Spleen (tissue), 11 donors: ENCODE data around the gene ETNK2. TPM values are rescaled to one million over a fixed set of nuclear protein-coding genes. Genes with fewer than 3 reads are reported as not detected.
A peak's percentile ranks its signal among the peaks of the same experiment; 100 is the strongest.

Experiments used
- DNase-seq: peaks from one replicate; pipeline ENCODE4 v3.0.0-alpha.2; 2020
- H3K27ac ChIP-seq, 8 donors: fragments of 200-600 bp; sonication (generic) in 7 of 8; 1 replicate in 4 of 8; 2 replicates in 4 of 8; pipeline versions ENCODE4 v1.5.0 to v1.8.0; 2016 to 2021; ENCODE audit warnings: inconsistent platforms in 4 of 8, mild to moderate bottlenecking in 4 of 8, moderate library complexity in 1 of 8
- H3K27me3 ChIP-seq, 7 donors: fragments of 200-600 bp; sonication (generic) in 6 of 7; replicated peaks in 1 of 7; 1 replicate in 4 of 7; 2 replicates in 3 of 7; pipeline versions ENCODE4 v1.5.0 to v1.8.0; 2016 to 2021; ENCODE audit warnings: inconsistent platforms in 3 of 7, mild to moderate bottlenecking in 1 of 7
- H3K36me3 ChIP-seq, 6 donors: fragments of 200-600 bp; sonication (generic) in 5 of 6; 1 replicate in 4 of 6; 2 replicates in 2 of 6; pipeline versions ENCODE4 v1.5.0 to v1.8.0; 2016 to 2021; ENCODE audit warnings: inconsistent platforms in 2 of 6
- H3K4me1 ChIP-seq, 6 donors: fragments of 200-600 bp; sonication (generic) in 5 of 6; 1 replicate in 3 of 6; 2 replicates in 3 of 6; pipeline versions ENCODE4 v1.5.0 to v1.8.0; 2016 to 2021; ENCODE audit warnings: inconsistent platforms in 3 of 6
- H3K4me3 ChIP-seq, 8 donors: fragments of 200-600 bp; sonication (generic) in 7 of 8; 1 replicate in 4 of 8; 2 replicates in 4 of 8; pipeline versions ENCODE4 v1.5.0 to v1.8.0; 2016 to 2021; ENCODE audit warnings: inconsistent platforms in 4 of 8, mild to moderate bottlenecking in 4 of 8, moderate library complexity in 2 of 8
- H3K9me3 ChIP-seq, 8 donors: fragments of 200-600 bp; sonication (generic) in 7 of 8; 1 replicate in 4 of 8; 2 replicates in 4 of 8; pipeline versions ENCODE4 v1.5.0 to v1.8.0; 2016 to 2021; ENCODE audit warnings: inconsistent platforms in 4 of 8
- POLR2A ChIP-seq, 3 donors: fragments of 450-650 bp; IDR thresholded peaks; one replicate each; pipeline ENCODE4 v1.5.1; 2017; ENCODE audit warnings: antibody characterized with exemption in 3 of 3, mild to moderate bottlenecking in 1 of 3
- POLR2AphosphoS5 ChIP-seq, 3 donors: sonication (generic); formaldehyde crosslinking; IDR thresholded peaks; one replicate each; pipeline ENCODE4 v1.5.1; 2017; ENCODE audit warnings: antibody characterized with exemption in 3 of 3
- WGBS, 5 donors: extraction: QIAGEN DNeasy Blood & Tissue Kit in 3 of 5; methylation state at CpG; one replicate each; pipeline versions ENCODE4 v1.1.5 to v1.1.7; 2013 to 2018; 5-methylcytosine and 5-hydroxymethylcytosine counted together
- intact Hi-C: fragments of 100-400 bp; cut with DNase I; formaldehyde crosslinking; loops from one replicate; pipeline ENCODE4 v1.15.0; 2023; ENCODE audit warnings: low total_unique reads
- polyA plus RNA-seq, 3 donors: library from polyadenylated mRNA; stranded (reverse); fragments of 200-250 nt; gene quantifications; one replicate each; pipeline ENCODE4 v1.2.1, GENCODE V29; 2013
- total RNA-seq, 7 donors: library from RNA; depleted of rRNA in 3 of 7; stranded (reverse); fragments of >200 nt in 3 of 7; fragmentation: NEBNext Ultra II Directional in 4 of 7; extraction: Animal tissue kit (Norgen Biotek cat#: 25700) in 4 of 7; gene quantifications; one replicate each; pipeline versions ENCODE4 v1.1.0 to v1.2.1, GENCODE V29; 2016 to 2021
- TF ChIP-seq, protein P1 (sequence below), 11 experiments: fragments of 200-600 bp in 7 of 11; fragments of 450-650 bp in 4 of 11; sonication (generic) in 4 of 11; IDR thresholded peaks in 8 of 11; conservative IDR thresholded peaks in 3 of 11; 1 replicate in 7 of 11; 2 replicates in 4 of 11; pipeline versions ENCODE4 v1.4.0 to v1.8.0; 2016 to 2021; ENCODE audit warnings: antibody characterized with exemption in 11 of 11, inconsistent platforms in 4 of 11, mild to moderate bottlenecking in 1 of 11
- donor health status: healthy with polysubstance abuse.
- donor health status: DM: no; HTN: no; CAD: no; lungs with moderate emphysema.
- donor health status: DM: no; HTN: no; CAD: no.
- donor health status: Bipolar disorder and iron deficiency.
- donor health status: healthy.
- donor health status: DM: no; HTN: no; CAD: no.
- donor health status: DM: yes; HTN: yes; CAD: no.

Gene ETNK2
- total and polyA plus RNA-seq, 10 donors, result 1.9 to 20.8 (median 5.6) TPM

DNA sequence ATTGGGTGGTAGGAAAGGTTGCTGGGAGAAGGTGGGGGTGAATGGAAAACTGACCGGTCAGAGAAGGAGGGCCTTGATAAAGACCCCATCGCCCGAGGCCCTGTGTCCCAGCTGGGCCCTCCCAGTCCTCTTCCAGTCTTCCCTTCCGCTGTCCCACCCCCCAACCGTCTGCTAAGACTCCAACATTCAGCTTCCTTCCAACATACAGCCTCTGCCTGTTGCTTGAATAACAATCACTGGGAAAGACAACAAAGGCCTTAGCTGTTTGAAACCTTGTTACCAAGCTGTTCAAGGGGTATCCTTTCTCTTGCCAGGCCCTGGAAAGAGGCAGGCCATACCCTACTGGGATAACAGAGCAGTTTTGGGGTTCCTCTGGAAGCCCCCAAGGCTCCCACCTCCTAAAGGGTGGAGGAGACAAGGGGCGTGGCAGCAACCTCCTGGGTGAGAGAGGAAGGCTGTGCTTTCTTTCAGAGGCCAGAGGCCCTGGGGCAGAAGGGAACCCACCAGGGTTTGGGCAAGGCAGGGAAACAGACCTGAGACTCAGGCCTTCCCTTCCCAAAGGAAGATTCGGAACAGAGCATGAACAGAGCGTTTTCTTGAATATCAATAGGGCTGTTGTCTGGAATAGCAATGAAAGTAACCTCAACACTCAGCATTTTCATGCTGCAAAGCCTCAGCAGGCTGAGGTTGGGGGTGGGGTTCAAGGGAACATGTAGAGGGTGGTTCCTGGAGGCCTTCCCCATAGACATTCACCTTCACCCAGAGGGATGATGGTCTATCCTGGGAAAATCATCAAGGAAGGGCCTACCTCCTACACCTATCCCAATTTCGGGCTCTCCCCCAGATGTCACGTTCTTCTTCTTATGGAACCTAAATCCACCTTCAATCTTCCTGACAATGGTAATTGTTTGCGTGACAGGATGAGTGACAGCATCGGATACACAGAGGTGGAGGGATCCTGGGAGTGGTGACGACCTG is 4.1 kb downstream of the ETNK2 start:
- TF ChIP-seq POLR2A (IDR thresholded peaks at IDR 0.05) (no peak), POLR2AphosphoS5 (IDR thresholded peaks at IDR 0.05) (no peak)
- TF ChIP-seq, protein P1, sequence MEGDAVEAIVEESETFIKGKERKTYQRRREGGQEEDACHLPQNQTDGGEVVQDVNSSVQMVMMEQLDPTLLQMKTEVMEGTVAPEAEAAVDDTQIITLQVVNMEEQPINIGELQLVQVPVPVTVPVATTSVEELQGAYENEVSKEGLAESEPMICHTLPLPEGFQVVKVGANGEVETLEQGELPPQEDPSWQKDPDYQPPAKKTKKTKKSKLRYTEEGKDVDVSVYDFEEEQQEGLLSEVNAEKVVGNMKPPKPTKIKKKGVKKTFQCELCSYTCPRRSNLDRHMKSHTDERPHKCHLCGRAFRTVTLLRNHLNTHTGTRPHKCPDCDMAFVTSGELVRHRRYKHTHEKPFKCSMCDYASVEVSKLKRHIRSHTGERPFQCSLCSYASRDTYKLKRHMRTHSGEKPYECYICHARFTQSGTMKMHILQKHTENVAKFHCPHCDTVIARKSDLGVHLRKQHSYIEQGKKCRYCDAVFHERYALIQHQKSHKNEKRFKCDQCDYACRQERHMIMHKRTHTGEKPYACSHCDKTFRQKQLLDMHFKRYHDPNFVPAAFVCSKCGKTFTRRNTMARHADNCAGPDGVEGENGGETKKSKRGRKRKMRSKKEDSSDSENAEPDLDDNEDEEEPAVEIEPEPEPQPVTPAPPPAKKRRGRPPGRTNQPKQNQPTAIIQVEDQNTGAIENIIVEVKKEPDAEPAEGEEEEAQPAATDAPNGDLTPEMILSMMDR (IDR thresholded peaks at IDR 0.05 in 8 of 11, conservative IDR thresholded peaks at IDR 0.05 in 3 of 11), result no peak
- no peaks in the 10 kb centered on the region for H3K9me3 ChIP-seq
- peaks cover 0 to 27% (median 13%) of the 10 kb centered on the region in 7 donors for H3K27me3 ChIP-seq
- intact Hi-C loops, result no loop called here
- 78 to 92% (median 87%) methylated on average over 13 of the region's 13 CpGs for WGBS, 5 donors
- DNase-seq, result peak; percentile 36
- peaks cover 0 to 7% (median 0%) of the 10 kb centered on the region in 6 donors for H3K36me3 ChIP-seq
- no peak overlapping the region for H3K27ac ChIP-seq
- H3K4me3 ChIP-seq, result no peak overlapping the region
- H3K4me1 ChIP-seq, result peaks cover 4 to 19% (median 13%) of the 10 kb centered on the region in 6 donors

DNA sequence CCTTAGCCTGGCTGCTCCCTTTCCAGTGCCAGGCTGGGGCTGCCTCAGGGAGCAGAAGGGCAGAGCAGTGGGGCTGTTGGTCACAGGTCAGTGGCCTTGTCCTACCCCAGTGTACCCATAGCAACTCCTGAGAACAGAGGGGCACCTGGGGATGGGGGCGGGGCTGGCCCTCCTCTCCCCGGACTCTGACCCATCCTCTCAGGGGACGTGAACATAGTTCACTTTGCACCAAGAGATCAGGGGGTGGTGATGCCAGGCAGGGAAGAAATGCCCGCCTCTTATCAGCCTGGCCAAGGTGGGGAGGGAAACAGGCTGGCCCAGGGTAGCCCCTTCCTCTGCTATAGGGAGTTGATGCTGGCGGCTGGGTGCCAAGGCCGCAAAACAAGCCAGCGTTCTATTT is 4.9 kb downstream of the ETNK2 start:
- intact Hi-C loops, result no loop called here
- Histone ChIP-seq H3K9me3 (no peaks in the 10 kb centered on the region), H3K36me3 (peaks cover 0 to 7% (median 0%) of the 10 kb centered on the region in 6 donors), H3K27me3 (peaks cover 0 to 20% (median 8%) of the 10 kb centered on the region in 7 donors), H3K27ac (no peak overlapping the region), H3K4me1 (peaks cover 4 to 12% (median 9%) of the 10 kb centered on the region in 6 donors), H3K4me3 (no peak overlapping the region)
- 76 to 88% (median 83%) methylated on average over 4 to 7 of the region's 7 CpGs for WGBS, 5 donors
- no peak for TF ChIP-seq POLR2AphosphoS5 (IDR thresholded peaks at IDR 0.05)
- no peak for TF ChIP-seq POLR2A (IDR thresholded peaks at IDR 0.05)
- TF ChIP-seq, protein P1 (IDR thresholded peaks at IDR 0.05 in 8 of 11, conservative IDR thresholded peaks at IDR 0.05 in 3 of 11), result no peak
- DNase-seq, result peak; percentile 51

DNA sequence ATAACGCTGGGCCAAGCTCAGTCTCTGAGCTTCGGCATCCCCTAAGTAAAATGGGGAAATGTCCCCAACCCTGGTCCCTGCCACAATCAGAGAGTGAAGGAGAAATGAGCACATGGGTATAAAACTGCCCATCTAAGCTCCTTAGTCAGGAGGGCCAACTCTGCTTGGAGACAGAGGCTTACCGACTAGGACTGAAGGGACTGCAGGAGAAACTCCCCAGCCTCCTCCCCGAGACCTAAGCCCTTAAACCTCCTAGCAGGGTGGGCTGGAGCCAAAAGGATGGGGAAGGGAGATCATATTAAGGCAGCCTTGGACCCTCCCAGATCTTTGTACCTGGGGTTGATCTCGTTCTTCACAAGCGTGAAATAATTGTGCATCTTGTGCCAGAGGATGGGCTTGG is 5.5 kb downstream of the ETNK2 start:
- 80 to 96% (median 85%) methylated on average over 4 to 6 of the region's 6 CpGs for WGBS, 5 donors
- H3K9me3 ChIP-seq, result no peaks in the 10 kb centered on the region
- no peak for DNase-seq

More for the DNA sequence above, 5.5 kb downstream of the ETNK2 start:
- peaks cover 0 to 13% (median 4%) of the 10 kb centered on the region in 7 donors for H3K27me3 ChIP-seq
- H3K4me1 ChIP-seq, result peaks cover 3 to 8% (median 5%) of the 10 kb centered on the region in 6 donors
- TF ChIP-seq, protein P1 (IDR thresholded peaks at IDR 0.05 in 8 of 11, conservative IDR thresholded peaks at IDR 0.05 in 3 of 11), result no peak
- TF ChIP-seq POLR2A (IDR thresholded peaks at IDR 0.05), result no peak
- no peak for TF ChIP-seq POLR2AphosphoS5 (IDR thresholded peaks at IDR 0.05)
- H3K36me3 ChIP-seq, result peaks cover 0 to 7% (median 0%) of the 10 kb centered on the region in 6 donors
- intact Hi-C loops, result no loop called here
- no peak overlapping the region for H3K4me3 ChIP-seq
- H3K27ac ChIP-seq, result no peak overlapping the region
